Measurements from ENCODE around the gene NME7.

NME7 gene

DNA sequence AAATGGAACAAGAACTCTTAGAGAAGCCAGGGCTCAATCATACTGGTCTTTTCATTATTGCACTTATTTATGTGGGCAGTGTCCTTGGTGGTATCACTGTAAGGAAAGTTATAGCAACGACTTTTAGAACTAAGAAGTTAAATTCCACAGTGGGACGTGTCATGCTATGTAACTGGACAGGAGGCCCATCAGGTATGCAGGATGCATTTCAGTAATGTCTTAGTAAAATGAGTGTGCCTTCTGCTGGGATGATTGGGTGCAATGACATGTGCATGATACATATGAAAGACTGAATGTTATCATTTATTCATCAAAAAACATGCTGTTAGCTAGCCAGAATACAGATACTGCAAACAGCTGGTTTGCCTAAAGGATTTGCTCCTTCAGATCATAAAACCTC, 268.0 kb downstream of the NME7 start:
- TF ChIP-seq, protein P1, sequence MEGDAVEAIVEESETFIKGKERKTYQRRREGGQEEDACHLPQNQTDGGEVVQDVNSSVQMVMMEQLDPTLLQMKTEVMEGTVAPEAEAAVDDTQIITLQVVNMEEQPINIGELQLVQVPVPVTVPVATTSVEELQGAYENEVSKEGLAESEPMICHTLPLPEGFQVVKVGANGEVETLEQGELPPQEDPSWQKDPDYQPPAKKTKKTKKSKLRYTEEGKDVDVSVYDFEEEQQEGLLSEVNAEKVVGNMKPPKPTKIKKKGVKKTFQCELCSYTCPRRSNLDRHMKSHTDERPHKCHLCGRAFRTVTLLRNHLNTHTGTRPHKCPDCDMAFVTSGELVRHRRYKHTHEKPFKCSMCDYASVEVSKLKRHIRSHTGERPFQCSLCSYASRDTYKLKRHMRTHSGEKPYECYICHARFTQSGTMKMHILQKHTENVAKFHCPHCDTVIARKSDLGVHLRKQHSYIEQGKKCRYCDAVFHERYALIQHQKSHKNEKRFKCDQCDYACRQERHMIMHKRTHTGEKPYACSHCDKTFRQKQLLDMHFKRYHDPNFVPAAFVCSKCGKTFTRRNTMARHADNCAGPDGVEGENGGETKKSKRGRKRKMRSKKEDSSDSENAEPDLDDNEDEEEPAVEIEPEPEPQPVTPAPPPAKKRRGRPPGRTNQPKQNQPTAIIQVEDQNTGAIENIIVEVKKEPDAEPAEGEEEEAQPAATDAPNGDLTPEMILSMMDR (conservative IDR thresholded peaks at IDR 0.05; ENCODE audit: low read length), result no peak
- DNase-seq (ENCODE audit: low read depth), result no peak
- H3K4me3 ChIP-seq (ENCODE audit: low read length), result no peak overlapping the region

DNA sequence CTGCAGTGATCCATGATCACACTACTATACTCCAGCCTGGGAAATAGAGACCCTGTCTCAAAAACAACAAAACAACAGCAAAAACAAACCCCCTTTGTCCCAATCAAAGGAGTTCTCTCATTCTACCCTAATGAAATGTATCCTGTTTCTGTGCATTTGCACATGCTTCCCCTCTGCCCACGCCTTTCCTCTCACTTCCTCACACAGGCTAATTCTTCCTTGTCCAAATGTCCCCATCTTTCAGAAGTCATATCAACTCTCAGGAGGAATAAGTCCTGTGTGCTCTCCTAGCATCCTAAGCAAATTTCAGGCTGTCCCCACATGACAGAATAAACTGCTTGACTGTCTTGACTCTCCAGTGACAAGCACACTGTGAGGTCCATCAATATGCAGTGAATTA, 269.2 kb downstream of the NME7 start:
- no peak for DNase-seq (ENCODE audit: low read depth)
- TF ChIP-seq, protein P1 (conservative IDR thresholded peaks at IDR 0.05; ENCODE audit: low read length), result no peak
- H3K4me3 ChIP-seq (ENCODE audit: low read length), result no peak overlapping the region

DNA sequence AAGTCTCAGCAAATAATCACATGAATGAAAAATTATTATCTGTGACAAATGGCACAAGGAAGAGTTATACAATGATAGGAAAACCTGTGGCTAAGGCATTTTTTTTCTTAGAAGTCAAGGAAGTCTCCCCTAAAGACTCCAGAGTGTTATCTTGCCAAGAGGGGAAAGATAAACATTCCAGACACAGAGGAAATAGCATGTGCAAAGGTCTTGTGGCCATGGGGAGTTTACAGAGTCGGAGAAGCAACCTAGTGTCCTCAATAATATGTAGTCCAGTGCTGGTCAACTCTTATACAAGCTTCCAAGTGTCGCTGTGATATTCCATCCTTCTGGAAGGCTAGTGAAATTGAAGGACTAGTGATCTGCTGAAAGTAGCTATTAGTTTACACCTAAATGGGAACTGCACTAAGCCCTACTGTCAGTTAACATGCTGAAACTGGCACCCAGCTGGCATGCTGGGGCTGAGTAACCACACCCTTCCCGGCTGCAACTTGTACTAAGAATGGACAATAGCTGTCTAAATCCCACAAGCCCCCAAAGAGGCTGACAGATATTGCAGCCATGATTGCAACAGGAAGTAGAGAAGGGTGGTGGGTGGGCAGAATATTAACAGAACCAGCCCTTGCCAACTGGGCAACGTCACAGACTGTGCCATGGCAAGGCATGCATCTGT, 272.6 kb downstream of the NME7 start:
- DNase-seq (ENCODE audit: low read depth), result no peak
- no peak overlapping the region for H3K4me3 ChIP-seq (ENCODE audit: low read length)
- TF ChIP-seq, protein P1 (conservative IDR thresholded peaks at IDR 0.05; ENCODE audit: low read length), result no peak

DNA sequence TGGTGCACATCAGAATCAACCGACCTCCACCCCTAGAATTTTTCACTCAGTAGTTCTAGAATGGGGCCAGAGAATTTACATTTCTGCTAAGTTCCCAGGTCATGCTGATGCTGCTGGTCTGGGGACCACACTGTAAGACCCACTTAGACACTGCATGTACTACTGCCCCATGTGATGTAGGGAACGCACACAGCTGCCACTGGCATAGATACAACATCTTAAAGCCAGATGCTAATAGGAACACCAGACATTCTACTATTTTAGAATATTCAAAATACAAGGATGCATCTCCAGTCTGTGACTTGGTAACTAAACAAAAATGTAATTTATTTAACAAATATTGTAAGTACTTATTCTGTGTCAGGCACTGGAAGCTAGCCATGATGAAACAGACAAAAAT, 275.2 kb downstream of the NME7 start:
- TF ChIP-seq, protein P1 (conservative IDR thresholded peaks at IDR 0.05; ENCODE audit: low read length), result no peak
- no peak overlapping the region for H3K4me3 ChIP-seq (ENCODE audit: low read length)
- DNase-seq (ENCODE audit: low read depth), result no peak

DNA sequence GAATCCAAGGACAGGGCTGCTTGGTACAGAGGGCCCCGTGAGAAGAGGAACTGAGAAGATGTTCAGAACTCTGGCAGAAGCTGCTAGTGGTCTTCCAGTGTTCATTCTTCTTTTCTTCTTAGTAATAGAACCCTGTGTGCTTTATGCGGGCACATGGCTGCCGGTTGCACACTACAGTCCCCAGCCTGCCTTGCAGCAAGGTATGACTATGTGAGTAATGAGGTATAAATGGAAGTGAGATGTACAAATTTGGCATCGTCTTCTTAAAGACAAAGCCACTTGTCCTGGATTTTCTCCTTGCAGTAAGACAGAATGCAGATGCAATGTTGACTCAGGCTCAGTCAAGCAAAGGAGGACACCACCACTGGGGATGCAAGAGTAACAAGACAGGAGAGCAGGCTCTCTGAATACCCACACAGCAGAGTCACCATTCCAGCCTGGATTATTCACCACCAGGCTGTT, 276.1 kb downstream of the NME7 start:
- H3K4me3 ChIP-seq (ENCODE audit: low read length), result no peak overlapping the region
- TF ChIP-seq, protein P1 (conservative IDR thresholded peaks at IDR 0.05; ENCODE audit: low read length), result no peak
- DNase-seq (ENCODE audit: low read depth), result peak; percentile 32

DNA sequence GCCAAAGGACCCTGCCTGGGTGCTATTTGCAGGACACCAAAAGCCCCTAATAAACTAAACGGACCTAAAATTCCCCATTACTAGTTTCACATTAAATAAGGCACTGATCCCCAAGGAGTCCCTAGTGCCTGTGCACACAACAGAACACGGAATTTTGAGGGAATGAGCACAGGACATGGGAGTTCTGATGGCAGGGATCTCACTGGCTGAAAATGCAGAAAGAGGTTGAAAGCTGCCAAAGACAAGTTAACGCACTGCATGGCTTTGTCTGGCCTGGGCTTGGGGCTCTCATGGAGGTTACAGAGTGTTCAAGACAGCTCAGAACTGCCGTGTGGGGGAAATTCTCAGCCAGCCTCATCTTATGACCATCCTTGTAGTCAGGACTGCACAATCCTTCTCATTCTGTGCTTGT, 276.7 kb downstream of the NME7 start:
- H3K4me3 ChIP-seq (ENCODE audit: low read length), result no peak overlapping the region
- TF ChIP-seq, protein P1 (conservative IDR thresholded peaks at IDR 0.05; ENCODE audit: low read length), result no peak
- DNase-seq (ENCODE audit: low read depth), result no peak

DNA sequence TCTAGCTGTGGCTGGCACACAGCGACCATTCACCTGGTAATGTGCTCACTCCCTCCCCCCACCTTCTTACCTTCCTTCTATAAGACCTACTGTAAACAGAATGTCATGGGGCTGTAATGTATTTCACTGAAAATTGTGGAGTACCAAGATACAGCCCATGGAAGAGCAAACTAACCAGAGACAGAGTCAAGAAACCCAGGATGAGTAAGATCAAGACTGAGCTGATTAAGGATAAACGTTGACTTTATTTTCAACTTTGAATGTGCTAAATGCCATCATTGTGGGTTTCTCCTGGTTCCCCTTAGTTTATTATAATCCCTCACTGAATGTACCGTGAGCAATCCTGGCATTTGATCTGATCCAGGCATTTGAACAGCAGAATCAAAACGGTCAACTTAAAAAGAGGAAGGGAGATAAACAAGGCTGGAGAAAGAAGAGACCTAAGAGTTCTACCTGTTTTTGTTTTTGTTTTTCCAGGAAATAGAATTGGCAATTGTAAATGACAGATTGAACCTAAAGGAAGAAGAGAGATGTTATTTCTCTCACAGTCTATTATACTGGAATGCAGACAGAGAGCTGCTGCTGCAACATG, 277.2 kb downstream of the NME7 start:
- H3K4me3 ChIP-seq (ENCODE audit: low read length), result no peak overlapping the region
- TF ChIP-seq, protein P1 (conservative IDR thresholded peaks at IDR 0.05; ENCODE audit: low read length), result no peak
- DNase-seq (ENCODE audit: low read depth), result no peak
